ENCODE measurements around the gene SERPINB10. TPM values are rescaled to one million over a fixed set of nuclear protein-coding genes. Genes with fewer than 3 reads are reported as not detected.
"Not testable (repeated sequence)": the region's sequence is repeated elsewhere in the genome, so short reads cannot be mapped to it uniquely, and the experiment has no call there.

The SERPINB10 gene
- polyA plus RNA-seq, 3 donors: 0.27 to 0.90 TPM; not detected in 1

- H3K27ac ChIP-seq (ENCODE audit: low read depth, low read length): no peak overlapping the region
- WGBS, 3 donors: 51 to 89% (median 82%) methylated on average over 2 of the region's 2 CpGs
Measured at GRCh38 chr18:63889626-63890025, 18.1 kb upstream of the SERPINB10 start.

- WGBS, 3 donors: 76 to 89% (median 76%) methylated on average over 6 of the region's 6 CpGs
- H3K27ac ChIP-seq (ENCODE audit: low read depth, low read length): no peak overlapping the region
Measured at GRCh38 chr18:63890237-63890949, 17.4 kb upstream of the SERPINB10 start.

GRCh38 chr18:63890950-63891304 is 16.8 kb upstream of the SERPINB10 start:
- no peak overlapping the region for H3K27ac ChIP-seq (ENCODE audit: low read depth, low read length)
- 70 to 88% (median 77%) methylated on average over 5 of the region's 5 CpGs for WGBS, 3 donors

GRCh38 chr18:63892566-63892965 is 15.2 kb upstream of the SERPINB10 start:
- WGBS, 3 donors: 67 to 94% (median 77%) methylated on average over 4 of the region's 4 CpGs
- no peak overlapping the region for H3K27ac ChIP-seq (ENCODE audit: low read depth, low read length)

- 53 to 90% (median 66%) methylated on average over 6 of the region's 6 CpGs for WGBS, 3 donors
- H3K27ac ChIP-seq (ENCODE audit: low read depth, low read length): no peak overlapping the region
Measured at GRCh38 chr18:63894106-63894772, 13.5 kb upstream of the SERPINB10 start.

GRCh38 chr18:63895190-63895589 is 12.6 kb upstream of the SERPINB10 start:
- H3K27ac ChIP-seq (ENCODE audit: low read depth, low read length): no peak overlapping the region
- 45 to 68% (median 51%) methylated on average over 6 of the region's 6 CpGs for WGBS, 3 donors

- 45 to 60% (median 53%) methylated on average over 4 of the region's 4 CpGs for WGBS, 3 donors
- H3K27ac ChIP-seq (ENCODE audit: low read depth, low read length): no peak overlapping the region
Measured at GRCh38 chr18:63897072-63897471, 10.7 kb upstream of the SERPINB10 start.

GRCh38 chr18:63899206-63899605 is 8.6 kb upstream of the SERPINB10 start:
- H3K27ac ChIP-seq (ENCODE audit: low read depth, low read length): no peak overlapping the region

- no peak overlapping the region for H3K27ac ChIP-seq (ENCODE audit: low read depth, low read length)
- WGBS, 3 donors: 84 to 96% (median 93%) methylated on average over 1 of the region's 1 CpG
Measured at GRCh38 chr18:63903851-63904570, 3.7 kb upstream of the SERPINB10 start.

- H3K27ac ChIP-seq (ENCODE audit: low read depth, low read length): no peak overlapping the region
- WGBS, 3 donors: 63 to 76% (median 70%) methylated on average over 1 of the region's 1 CpG
Measured at GRCh38 chr18:63904694-63905093, 3.1 kb upstream of the SERPINB10 start.

GRCh38 chr18:63905361-63905760 is 2.4 kb upstream of the SERPINB10 start:
- 94 to 97% (median 94%) methylated on average over 2 of the region's 2 CpGs for WGBS, 3 donors
- H3K27ac ChIP-seq (ENCODE audit: low read depth, low read length): no peak overlapping the region

- H3K27ac ChIP-seq (ENCODE audit: low read depth, low read length): no peak overlapping the region
- WGBS, 3 donors: 82 to 94% (median 94%) methylated on average over 1 of the region's 1 CpG
Measured at GRCh38 chr18:63906056-63906455, 1.7 kb upstream of the SERPINB10 start.

GRCh38 chr18:63908858-63909257 is 1.1 kb downstream of the SERPINB10 start:
- 64 to 92% (median 78%) methylated on average over 1 of the region's 1 CpG for WGBS, 3 donors
- no peak overlapping the region for H3K27ac ChIP-seq (ENCODE audit: low read depth, low read length)

- 67 to 75% (median 67%) methylated on average over 2 of the region's 2 CpGs for WGBS, 3 donors
- no peak overlapping the region for H3K27ac ChIP-seq (ENCODE audit: low read depth, low read length)
Measured at GRCh38 chr18:63909870-63910269, 2.1 kb downstream of the SERPINB10 start.

GRCh38 chr18:63917817-63918216 is 10.1 kb downstream of the SERPINB10 start:
- 55 to 88% (median 62%) methylated on average over 5 of the region's 5 CpGs for WGBS, 3 donors
- no peak overlapping the region for H3K27ac ChIP-seq (ENCODE audit: low read depth, low read length)

GRCh38 chr18:63922049-63922448 is 14.3 kb downstream of the SERPINB10 start:
- WGBS, 3 donors: 81 to 90% (median 83%) methylated on average over 2 of the region's 2 CpGs
- no peak overlapping the region for H3K27ac ChIP-seq (ENCODE audit: low read depth, low read length)

GRCh38 chr18:63924551-63924950 is 16.8 kb downstream of the SERPINB10 start:
- 68 to 91% (median 68%) methylated on average over 1 of the region's 1 CpG for WGBS, 3 donors

GRCh38 chr18:63928331-63928730 is 20.6 kb downstream of the SERPINB10 start:
- WGBS, 3 donors: 47 to 78% (median 56%) methylated on average over 8 of the region's 8 CpGs

More at GRCh38 chr18:63924551-63924950, 16.8 kb downstream of the SERPINB10 start:
- no peak overlapping the region for H3K27ac ChIP-seq (ENCODE audit: low read depth, low read length)

GRCh38 chr18:63929369-63929768 is 21.6 kb downstream of the SERPINB10 start:
- H3K27ac ChIP-seq (ENCODE audit: low read depth, low read length): not testable (repeated sequence)

More at GRCh38 chr18:63928331-63928730, 20.6 kb downstream of the SERPINB10 start:
- no peak overlapping the region for H3K27ac ChIP-seq (ENCODE audit: low read depth, low read length)
